Inflammatory macrophage (primary cell): ENCODE measurements around the gene SOS2.
A peak's percentile ranks its signal among the peaks of the same experiment; 100 is the strongest.
"Not testable (repeated sequence)": the region's sequence is repeated elsewhere in the genome, so short reads cannot be mapped to it uniquely, and the experiment has no call there.

Source experiments
- DNase-seq, 2 donors: peaks; one replicate each; pipeline ENCODE4 v3.0.0-alpha.2; 2020 to 2022

SOS2 gene

DNA sequence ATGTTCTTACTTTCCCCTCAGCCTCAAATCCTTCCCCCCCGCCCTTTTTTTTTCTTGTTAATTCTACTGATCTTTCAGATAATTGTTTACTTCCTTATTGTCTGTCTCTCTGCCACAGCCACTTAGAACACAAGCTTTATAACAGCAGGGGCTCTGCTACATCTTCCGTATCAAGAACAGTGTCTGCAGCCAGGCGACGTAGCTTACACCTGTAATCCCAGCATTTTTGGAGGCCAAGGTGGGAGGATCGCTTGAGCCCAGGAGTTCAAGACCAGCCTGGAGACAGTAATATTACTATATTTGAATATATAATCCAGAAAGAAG is 5.4 kb downstream of the SOS2 start:
- no peak for DNase-seq

DNA sequence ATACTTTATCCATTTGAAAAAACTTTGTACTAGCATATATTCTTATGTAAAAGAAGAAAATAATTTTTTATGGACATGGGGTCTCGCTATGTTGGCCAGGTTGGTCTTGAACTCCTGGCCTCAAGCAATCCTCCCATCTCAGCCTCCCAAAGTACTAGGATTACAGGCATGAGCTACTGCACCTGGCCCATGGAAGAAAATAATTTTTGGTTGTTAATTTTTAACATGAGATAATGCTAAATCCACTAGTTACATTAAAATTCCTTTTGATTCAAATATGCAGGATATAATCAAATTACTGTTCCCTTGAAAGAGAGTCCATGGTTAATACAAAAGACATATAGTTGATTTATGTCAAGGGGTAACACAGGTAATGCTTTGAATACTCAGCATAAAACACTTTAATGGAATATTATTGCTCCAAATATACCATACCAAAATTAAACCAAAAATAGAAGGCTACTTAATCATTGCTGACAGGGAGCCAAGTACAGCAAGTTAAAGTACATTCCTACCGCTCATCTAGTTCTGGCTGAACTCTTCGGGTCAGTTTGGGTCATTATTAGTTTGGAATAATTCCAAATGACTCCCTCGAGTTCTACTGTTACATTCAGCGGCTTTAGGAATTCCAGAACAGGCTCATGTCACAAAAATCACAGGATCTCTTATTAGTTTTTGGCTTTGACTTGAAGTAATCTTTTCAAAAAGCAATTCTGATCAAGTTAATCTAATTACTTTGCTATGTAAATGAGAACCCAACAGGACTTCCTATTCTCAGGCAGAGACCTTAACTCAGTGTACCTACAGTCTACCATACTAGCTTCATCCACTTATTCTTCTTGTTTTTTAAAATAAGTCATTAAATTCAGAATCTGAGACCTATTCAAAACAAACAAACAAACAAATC is 6.1 kb downstream of the SOS2 start:
- DNase-seq, result no peak

DNA sequence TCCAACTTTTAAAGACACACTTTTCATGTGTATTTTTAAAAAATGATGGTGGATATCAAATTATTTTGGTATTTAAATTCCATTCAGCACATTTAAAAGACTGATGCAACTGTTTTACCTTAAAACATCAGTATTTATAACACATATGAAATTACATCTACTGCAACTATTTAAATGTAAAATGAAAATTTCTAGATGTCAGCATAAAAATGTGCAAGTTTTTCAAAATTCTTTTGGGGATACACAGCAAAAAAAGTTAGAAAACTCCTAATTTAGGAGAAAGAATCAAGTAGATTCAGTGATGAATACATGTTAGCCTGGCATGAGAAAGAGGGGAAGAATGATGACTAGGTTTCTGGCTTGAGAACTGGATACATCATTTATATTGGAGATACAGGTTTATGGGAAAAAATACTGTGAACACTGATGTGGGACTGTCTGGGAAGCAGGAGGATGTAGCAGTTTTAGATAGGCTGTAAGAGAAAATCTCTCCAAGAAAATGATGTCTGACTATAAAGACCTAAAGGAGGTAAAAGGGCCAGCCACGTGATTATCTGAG is 9.2 kb downstream of the SOS2 start:
- no peak for DNase-seq

- DNase-seq, result no peak
Measured at GRCh38 chr14:50218501-50218900, 12.9 kb downstream of the SOS2 start.

DNA sequence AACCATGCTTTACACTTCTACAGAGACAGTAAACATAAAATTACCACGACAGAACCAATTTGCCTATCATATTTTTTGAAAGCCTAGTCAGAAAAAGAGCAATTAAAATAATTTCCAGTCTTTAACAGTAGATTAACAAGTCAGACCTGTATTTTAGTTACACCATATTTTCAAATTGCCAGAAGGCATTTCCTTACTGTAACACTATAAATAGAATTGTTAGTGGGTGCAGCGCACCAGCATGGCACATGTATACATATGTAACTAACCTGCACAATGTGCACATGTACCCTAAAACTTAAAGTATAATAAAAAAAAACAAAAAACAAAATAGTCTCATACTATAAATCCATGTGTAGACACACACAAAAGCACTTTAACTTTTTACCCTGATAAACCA is 16.0 kb downstream of the SOS2 start:
- DNase-seq, result no peak

- DNase-seq, result no peak
Measured at GRCh38 chr14:50213795-50214194, 17.6 kb downstream of the SOS2 start.

- DNase-seq, result no peak
Measured at GRCh38 chr14:50212726-50213125, 18.7 kb downstream of the SOS2 start.

DNA sequence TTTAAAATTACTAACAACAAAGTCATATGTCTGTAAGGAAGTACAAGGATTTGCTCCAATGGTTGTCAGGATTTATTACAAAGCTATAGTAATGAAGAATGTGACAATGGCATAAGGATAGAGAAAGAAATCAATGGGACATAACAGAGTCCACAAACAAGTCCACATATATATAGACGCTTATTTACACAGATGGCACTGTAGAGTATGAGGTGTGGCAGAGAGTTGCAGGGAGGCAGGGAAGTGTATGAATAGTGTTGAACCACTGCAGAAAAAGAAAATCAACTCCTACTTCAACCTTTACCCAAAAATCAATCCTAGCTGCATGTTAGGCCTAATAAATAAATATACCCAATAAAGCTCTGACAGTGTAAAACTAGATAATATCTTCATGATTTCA is 21.3 kb downstream of the SOS2 start:
- no peak for DNase-seq

- no peak for DNase-seq
Measured at GRCh38 chr14:50198499-50198898, 32.9 kb downstream of the SOS2 start.

DNA sequence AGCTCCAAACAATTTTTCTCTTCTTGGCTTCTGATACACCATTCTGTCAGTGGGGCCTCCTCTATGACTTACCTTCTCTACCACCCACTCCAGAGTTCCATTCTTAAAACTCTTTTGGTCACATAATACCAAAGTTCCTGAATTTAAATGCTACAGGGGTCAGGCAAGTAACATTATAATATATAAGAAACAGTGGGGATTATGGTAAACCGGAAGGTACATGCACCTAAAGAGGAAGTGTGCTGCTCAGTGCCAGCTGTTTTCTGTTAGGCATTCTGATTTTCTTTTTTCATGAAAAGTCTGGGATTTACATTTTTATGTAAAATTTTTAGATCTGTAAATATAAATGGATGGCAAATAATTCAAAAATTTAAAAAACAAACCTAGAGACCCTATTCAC is 39.9 kb downstream of the SOS2 start:
- DNase-seq, result no peak

DNA sequence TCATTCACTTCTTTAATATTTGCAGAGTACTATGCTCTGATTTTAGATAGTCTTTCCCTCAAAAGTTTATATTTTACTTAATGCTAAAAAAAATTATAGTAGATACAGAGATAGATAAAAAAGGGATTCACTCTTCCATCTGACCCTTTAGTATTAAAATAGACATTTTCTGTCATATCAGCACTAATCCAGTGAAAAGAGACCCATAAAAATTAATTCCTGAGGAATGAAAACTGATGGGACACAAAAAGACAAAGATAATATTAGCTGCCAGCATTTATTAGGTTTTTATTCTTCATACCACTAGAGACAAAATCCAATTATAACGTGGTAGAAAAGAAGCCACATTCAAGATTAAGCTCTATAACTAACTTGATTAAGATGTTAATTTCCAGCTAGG is 45.3 kb downstream of the SOS2 start:
- no peak for DNase-seq

DNA sequence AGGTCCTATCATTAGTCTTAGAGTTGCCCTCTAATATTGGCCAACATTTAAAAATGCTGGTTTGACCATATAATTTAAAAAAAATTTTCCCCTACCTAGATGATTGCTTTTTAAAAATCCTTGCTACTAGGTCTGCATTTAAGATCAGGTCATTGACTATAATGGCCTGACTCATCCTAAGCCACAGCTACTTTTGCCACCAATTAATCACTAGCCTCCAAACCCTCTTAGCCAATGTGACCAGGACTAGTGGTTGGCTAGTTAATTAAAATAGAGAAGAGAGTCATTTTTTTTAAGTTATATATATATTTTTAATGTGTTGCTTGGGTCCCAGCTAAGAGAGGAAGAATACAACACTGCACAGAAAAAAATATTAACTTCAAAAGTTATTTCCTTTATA is 57.5 kb downstream of the SOS2 start:
- DNase-seq, result no peak

- no peak for DNase-seq
Measured at GRCh38 chr14:50171895-50172294, 59.5 kb downstream of the SOS2 start.

GRCh38 chr14:50167381-50167780 is 64.0 kb downstream of the SOS2 start:
- DNase-seq, result not testable (repeated sequence)

- DNase-seq, result no peak
Measured at GRCh38 chr14:50156111-50156510, 75.3 kb downstream of the SOS2 start.

DNA sequence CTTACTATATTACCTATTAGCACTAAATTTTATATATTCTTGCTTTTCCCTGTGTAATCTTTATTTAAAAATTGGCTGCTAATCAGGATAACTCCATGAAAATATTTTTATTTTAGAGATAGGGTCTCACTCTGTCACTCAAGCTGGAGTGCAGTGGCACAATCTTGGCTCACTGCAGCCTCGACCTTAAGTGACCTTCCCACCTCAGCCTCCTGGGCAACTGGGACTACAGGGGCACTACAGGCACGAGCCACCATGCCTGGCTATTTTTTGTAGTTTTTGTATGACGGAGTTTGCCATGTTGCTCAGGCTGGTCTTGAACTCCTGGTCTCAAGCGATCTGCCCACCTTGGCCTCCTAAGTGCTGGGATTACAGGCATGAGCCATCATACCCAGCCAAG is 82.6 kb downstream of the SOS2 start:
- DNase-seq, result no peak

GRCh38 chr14:50139192-50139591 is 92.2 kb downstream of the SOS2 start:
- no peak for DNase-seq

DNA sequence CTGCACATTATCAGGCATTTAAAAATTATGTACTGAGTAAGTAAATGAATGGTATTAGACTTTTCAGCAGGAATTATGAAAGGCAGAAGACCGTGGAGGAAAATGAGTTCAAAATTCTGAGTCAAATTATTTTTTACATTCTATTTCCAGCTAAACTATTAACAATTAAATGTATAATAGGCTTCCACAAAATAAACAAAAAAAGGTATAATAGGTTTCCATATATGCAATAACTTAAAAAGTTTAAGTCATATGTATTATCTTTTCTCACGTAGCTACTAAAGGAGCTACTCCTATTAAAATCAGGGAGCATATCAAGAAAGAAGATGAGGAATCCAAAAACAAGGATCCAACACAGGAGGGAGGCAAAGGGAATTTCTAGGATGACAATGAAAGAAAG is 103.6 kb downstream of the SOS2 start:
- no peak for DNase-seq

DNA sequence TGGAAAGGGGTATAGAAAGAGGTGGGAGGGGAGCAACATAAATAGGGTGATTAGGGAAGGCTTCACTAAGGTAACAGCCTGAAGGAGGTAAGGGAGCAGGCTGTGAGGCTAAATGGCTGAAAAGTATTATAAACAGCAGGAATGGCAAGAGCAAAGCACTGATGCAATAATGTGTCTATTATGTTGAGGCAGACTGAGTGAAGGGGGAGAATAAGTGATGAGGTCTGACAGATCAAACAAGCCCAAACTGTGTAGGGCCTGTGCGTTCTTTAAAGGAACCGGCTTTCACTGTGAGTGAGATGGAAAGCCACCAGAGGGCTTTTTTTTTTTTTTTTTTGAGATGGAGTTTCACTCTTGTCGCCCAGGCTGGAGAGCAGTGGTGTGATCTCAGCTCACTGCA is 108.3 kb downstream of the SOS2 start:
- DNase-seq, result no peak

DNA sequence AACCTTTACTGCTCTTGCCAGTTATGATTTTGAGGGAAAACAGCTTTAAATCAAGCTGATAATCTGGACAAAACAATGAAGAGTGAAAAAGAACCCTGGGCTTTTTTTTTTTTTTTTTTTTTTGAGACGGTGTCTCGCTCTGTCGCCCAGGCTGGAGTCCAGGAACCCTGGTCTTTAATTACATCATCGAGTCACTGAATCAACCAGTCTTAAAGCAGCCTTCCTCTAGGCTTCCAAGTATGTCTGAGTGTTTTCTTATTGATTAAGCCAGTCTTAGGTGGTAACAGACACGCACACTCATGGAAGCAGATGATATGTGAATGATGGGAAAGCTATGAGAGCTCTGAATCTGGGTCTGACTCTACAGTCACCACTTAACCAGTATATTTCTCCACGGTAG is 109.1 kb downstream of the SOS2 start:
- no peak for DNase-seq

- DNase-seq, result no peak
Measured at GRCh38 chr14:50121486-50121885, 109.9 kb downstream of the SOS2 start.

GRCh38 chr14:50117456-50117855 is 113.9 kb downstream of the SOS2 start:
- no peak for DNase-seq

GRCh38 chr14:50116966-50117365 is 114.4 kb downstream of the SOS2 start:
- DNase-seq, result no peak

- DNase-seq, result peak; percentile 93 to 95
Measured at GRCh38 chr14:50116181-50116956, 115.0 kb downstream of the SOS2 start, which contains the start of gene VCPKMT. VCPKMT (minus strand) TSS chr14:50116572; CDS start chr14:50116552, 20 bp downstream.
